Measurements from ENCODE around the gene TCTA.

- no peak for TF ChIP-seq CTCF (IDR thresholded peaks at IDR 0.05)
- no peak for TF ChIP-seq ESRRA (CRISPR knock-in tag; IDR thresholded peaks at IDR 0.05; ENCODE audit: borderline replicate concordance)
- TF ChIP-seq SMAD3 (CRISPR knock-in tag; IDR thresholded peaks at IDR 0.05; ENCODE audit: borderline replicate concordance): no peak
- no peak for TF ChIP-seq PRDM15 (CRISPR knock-in tag; IDR thresholded peaks at IDR 0.05)
These were observed 34.7 kb upstream of the TCTA start for GRCh38 chr3:49377483-49377882.

Measured in WTC11 (cell line).